PFSK-1 (cell line): ENCODE data around the gene PTPN6.

ENCODE experiments used
- FOXP2 ChIP-seq: optimal IDR thresholded peaks from 2 replicates; pipeline ENCODE3; 2011; ENCODE audit warnings: borderline replicate concordance, control low read depth, inconsistent platforms; ENCODE audit not compliant: insufficient read depth; ENCODE audit errors: extremely low read length, extremely low read depth
- POLR2AphosphoS5 ChIP-seq: IDR thresholded peaks from 2 replicates; pipeline ENCODE4 v1.6.1; 2012; ENCODE audit warnings: low read depth, mild to moderate bottlenecking, control low read depth, low read length, moderate library complexity
- REST ChIP-seq, 2 experiments: IDR thresholded peaks; 2 replicates each; pipeline versions ENCODE4 v1.6.1 to v1.8.0; 2011 to 2012; ENCODE audit warnings: low read depth in 2 of 2, low read length in 2 of 2, control low read depth in 1 of 2, inconsistent platforms in 1 of 2, mild to moderate bottlenecking in 1 of 2, moderate library complexity in 1 of 2; ENCODE audit not compliant: insufficient read depth in 1 of 2
- SIN3A ChIP-seq: IDR thresholded peaks from 2 replicates; pipeline ENCODE4 v1.6.1; 2012; ENCODE audit warnings: mild to moderate bottlenecking, low read length, moderate library complexity, borderline replicate concordance; ENCODE audit not compliant: insufficient read depth
- TAF1 ChIP-seq: IDR thresholded peaks from 2 replicates; pipeline ENCODE4 v1.6.1; 2012; ENCODE audit warnings: low read length, control low read depth, borderline replicate concordance; ENCODE audit not compliant: insufficient read depth

GRCh38 chr12:6905414-6906040 lies 45.6 kb upstream of the PTPN6 start:
- TF ChIP-seq POLR2AphosphoS5 (no peak), SIN3A (no peak), TAF1 (no peak), REST (IDR thresholded peaks at IDR 0.05; ENCODE audit: insufficient read depth in 1 of 2, low read depth in 2 of 2, low read length in 2 of 2) (no peak), FOXP2 (no peak)
